Fibroblast of the aortic adventitia (primary cell): Measurements from ENCODE around the gene ATG10. TPM values are rescaled to one million over a fixed set of nuclear protein-coding genes. Genes with fewer than 3 reads are reported as not detected.

Experiments
- DNase-seq: peaks from one replicate; pipeline ENCODE4 v3.0.0-alpha.2; 2010; ENCODE audit warnings: low read depth
- H3K4me3 ChIP-seq: 2 replicates; pipeline ENCODE4 v1.5.1; 2011; ENCODE audit warnings: low read depth, mild to moderate bottlenecking, control low read depth, low read length, moderate library complexity
- total RNA-seq: library from RNA; depleted of rRNA; stranded (reverse); fragments of >200 nt; gene quantifications from 2 replicates; pipeline ENCODE4 v1.2.3, GENCODE V29; 2012; ENCODE audit warnings: low replicate concordance
- TF ChIP-seq, protein P1 (sequence below): IDR thresholded peaks from 2 replicates; pipeline ENCODE4 v1.5.1; 2011; ENCODE audit warnings: mild to moderate bottlenecking, low read length, control low read depth, inconsistent platforms; ENCODE audit not compliant: insufficient read depth

Gene ATG10
- total RNA-seq, 1 donor, result 8.8 TPM

DNA sequence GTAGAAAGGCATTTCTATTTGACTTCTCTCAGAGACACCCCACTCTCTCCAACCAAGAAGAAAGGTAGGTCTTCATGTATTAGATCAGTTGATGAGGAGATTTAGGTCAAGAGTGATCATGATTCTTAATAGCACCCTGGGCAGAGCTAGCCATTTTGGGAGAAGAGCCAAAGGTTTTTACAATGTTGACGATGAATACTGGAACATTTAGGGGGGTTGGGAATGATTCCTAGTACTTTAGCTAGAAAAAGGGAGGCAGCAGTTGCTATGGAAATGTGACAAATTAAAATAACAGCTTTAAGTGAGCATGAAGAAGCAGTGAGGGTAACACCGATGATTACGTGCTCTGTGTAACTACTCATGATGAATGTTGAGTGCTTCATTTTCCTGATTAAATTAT lies 315.8 kb downstream of the ATG10 start:
- TF ChIP-seq, protein P1, sequence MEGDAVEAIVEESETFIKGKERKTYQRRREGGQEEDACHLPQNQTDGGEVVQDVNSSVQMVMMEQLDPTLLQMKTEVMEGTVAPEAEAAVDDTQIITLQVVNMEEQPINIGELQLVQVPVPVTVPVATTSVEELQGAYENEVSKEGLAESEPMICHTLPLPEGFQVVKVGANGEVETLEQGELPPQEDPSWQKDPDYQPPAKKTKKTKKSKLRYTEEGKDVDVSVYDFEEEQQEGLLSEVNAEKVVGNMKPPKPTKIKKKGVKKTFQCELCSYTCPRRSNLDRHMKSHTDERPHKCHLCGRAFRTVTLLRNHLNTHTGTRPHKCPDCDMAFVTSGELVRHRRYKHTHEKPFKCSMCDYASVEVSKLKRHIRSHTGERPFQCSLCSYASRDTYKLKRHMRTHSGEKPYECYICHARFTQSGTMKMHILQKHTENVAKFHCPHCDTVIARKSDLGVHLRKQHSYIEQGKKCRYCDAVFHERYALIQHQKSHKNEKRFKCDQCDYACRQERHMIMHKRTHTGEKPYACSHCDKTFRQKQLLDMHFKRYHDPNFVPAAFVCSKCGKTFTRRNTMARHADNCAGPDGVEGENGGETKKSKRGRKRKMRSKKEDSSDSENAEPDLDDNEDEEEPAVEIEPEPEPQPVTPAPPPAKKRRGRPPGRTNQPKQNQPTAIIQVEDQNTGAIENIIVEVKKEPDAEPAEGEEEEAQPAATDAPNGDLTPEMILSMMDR, result no peak
- H3K4me3 ChIP-seq, result no peak overlapping the region
- no peak for DNase-seq

DNA sequence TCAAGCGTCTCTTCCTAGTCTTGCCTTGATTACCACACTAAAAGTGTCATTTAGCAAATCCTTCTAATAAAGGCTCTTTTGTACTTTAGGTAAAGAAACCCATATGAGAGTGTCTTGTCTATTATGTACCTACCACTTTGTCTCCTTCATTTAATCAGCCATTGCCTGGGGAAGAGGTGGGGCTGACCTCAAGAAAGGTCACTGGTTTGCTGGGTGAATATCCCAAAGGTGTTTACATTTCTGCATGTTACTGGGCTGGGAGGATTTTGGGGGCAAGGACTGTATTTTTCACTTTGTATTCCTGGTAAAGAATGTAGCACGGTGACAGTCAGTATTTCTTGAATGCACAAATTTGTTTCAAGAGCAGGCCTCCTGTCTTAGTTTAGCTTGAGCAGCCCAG lies 318.2 kb downstream of the ATG10 start:
- no peak for DNase-seq
- TF ChIP-seq, protein P1, result no peak
- H3K4me3 ChIP-seq, result no peak overlapping the region

DNA sequence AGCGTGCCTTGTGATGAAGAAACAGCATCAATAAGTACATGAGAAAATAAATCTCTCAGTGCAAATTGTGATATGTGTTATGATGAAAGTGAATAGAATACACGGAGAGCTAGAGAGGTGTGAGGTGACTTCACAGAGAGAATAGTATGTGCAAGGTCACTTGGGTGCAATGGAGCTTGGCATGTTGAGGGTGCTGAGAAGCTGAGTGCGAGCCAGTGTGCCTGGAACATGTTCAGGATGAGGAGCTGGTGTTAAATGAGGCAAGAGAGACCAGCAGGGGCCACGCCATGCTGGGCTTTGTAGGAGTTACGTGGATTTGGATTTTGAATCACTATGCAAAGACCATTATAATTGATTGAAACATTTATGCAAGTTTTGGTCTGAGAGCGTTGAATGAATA lies 319.1 kb downstream of the ATG10 start:
- TF ChIP-seq, protein P1, result no peak
- no peak overlapping the region for H3K4me3 ChIP-seq
- no peak for DNase-seq

DNA sequence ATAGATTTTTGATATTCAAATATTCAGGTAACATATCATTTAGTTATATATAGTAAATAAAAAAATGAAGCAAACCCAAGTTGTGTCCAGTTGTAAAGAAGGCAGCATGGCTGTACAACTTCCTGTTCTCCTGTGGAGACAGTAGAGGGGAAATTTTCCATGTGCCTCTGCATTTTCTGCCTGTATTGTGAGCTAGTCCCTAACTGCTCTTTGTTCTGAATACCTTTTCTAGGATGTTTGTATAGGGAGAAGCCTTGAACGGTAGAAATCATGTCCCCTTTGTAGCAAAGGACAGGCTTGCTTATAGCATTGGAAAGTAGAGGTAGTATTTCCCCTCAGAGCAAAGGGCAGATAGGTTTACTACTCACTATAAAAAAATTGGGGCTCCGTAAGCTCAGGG lies 319.6 kb downstream of the ATG10 start:
- no peak overlapping the region for H3K4me3 ChIP-seq
- DNase-seq, result no peak

GRCh38 chr5:82295144-82295543 lies 323.3 kb downstream of the ATG10 start:
- peak; percentile 20 for DNase-seq
- H3K4me3 ChIP-seq, result no peak overlapping the region
- TF ChIP-seq, protein P1, result no peak

More for the DNA sequence above, 319.6 kb downstream of the ATG10 start:
- TF ChIP-seq, protein P1, result no peak

DNA sequence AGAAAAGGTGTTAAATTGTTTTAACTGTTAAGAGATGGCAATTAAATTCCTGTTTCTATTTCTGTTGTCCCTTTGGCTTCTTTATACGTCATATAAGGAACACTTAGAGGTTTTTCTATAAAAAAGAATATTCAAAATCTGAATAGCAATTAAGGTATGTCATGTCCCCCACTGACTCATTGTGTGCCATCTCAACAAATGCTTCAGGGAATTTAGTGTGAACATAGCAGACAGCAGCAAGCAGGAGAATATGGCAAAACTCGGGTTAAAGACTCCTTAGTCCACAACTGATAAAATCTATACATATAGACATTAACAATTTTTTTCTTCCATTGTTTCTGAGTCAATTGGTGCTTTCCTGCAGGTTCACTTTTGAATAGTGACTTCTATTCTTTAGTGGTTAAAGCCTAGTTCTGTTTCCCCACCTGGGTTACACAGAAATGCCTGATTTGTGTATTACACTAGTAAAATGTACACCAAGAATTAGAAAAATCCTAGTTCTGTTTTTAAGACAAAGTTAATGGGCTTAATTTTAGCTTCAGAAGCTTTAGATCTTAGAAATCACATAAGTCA lies 324.2 kb downstream of the ATG10 start:
- TF ChIP-seq, protein P1, result no peak
- H3K4me3 ChIP-seq, result no peak overlapping the region
- DNase-seq, result no peak

- DNase-seq, result no peak
- TF ChIP-seq, protein P1, result no peak
- H3K4me3 ChIP-seq, result no peak overlapping the region
Measured at GRCh38 chr5:82296929-82297328, 325.1 kb downstream of the ATG10 start.
